HG03460 (cell line): ENCODE measurements around the gene ALDH3B1.

Source experiments
- ATAC-seq: cut with Tn5 transposase; IDR thresholded peaks from one replicate; pipeline ENCODE4 v1.9.1; 2021; ENCODE audit not compliant: unreplicated experiment

Gene ALDH3B1

DNA sequence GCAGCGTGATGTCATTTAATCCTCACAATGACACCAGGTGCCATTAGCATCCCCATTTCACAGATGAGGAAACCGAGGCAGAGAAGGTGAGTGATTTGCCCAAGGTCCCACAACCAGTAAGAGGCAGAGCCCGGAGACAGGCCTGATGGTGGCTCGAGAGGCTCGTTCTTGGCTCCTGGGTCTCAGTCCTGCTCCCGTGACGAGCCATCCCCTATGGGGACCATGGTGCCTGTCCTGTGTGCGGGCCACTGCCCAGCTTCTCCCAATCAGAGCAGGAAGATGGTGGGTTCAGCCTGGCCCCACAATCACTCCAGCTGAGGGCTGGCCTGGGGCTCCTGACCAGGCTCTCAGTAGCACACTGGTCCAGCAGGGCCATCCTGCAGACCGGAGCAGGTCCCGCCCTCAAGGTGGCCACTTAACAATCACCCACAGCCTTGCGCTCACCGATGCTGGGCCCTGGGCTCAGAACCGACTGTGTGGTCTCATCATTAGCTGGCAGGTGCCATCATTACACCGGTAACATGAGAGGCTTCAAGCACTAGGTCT lies 3.6 kb downstream of the ALDH3B1 start:
- ATAC-seq: no peak

DNA sequence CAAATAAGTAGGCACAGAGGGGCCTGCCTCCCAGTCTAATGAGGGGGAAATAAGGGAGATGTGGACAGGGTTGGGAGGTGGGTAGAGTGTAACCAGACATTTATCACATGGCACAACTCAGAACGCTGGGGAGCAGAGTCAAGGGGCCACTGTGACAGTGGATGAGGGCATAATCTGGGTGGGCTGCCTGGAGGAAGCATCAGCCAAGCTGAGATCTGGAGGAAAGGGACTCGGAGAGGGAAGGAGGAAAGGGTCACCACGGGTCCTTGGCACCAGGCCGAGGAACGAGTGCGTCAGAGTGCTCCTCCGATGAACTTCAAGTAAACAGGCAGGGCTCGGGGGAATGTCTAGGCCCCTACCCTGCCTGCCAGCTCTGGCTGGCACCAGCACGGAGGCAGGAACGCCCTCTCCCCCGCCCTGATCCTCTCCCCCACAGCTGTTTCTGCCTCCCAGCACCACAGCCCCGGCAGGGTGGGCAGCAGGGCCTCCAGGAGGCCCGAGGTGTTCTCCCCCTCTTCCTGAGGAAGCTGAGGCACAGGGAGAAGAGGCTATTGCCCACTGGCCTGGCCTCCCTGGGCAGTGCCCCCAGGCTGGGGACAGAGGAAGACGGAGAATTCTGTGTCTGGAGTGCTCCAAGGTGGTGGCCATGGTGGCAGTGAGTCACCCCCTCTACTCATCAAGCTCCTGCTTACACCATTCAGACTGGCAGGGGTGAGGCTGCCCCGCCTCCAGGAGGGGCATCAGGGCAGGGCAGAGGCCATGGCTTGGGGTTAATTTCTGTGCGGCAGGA lies 4.2 kb downstream of the ALDH3B1 start:
- no peak for ATAC-seq

DNA sequence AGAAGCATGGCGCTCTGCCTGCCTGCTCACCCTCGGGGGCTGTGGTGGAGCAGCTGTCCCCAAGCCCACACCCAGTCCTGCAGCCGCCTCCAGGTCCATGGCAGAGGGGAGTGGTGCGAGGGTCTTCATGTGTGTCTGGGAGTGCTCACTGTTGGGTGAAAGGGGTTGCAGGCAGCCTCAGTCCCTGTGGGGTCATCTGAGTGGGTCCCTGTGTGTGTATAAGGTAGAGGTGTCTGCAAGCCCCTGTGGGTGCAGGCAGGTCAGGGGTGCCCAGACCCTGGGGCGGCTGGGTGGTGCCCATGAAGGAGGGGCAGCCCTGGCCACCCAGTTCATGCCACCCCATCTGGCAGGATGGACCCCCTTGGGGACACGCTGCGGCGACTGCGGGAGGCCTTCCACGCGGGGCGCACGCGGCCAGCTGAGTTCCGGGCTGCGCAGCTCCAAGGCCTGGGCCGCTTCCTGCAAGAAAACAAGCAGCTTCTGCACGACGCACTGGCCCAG lies 4.9 kb downstream of the ALDH3B1 start:
- ATAC-seq: no peak

DNA sequence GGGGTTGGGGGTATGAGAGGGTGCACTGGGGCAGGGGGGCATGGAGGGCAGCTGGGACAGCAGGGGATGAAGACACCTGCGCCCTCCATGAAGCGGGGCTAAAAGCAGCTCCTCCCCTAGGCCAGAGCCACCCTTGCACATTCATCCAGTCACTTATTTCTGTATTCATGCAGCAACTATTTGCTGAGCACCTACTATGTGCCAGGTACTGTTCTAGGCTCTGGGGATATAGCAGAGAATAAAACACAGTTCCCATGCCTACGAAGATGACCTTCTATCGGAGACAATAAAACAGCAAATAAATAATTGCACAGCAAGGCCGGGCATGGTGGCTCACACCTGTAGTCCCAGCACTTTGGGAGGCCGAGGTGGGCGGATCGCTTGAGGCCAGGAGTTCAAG lies 5.3 kb downstream of the ALDH3B1 start:
- no peak for ATAC-seq

- ATAC-seq: no peak
Measured at GRCh38 chr11:68016161-68016903, 6.2 kb downstream of the ALDH3B1 start.

DNA sequence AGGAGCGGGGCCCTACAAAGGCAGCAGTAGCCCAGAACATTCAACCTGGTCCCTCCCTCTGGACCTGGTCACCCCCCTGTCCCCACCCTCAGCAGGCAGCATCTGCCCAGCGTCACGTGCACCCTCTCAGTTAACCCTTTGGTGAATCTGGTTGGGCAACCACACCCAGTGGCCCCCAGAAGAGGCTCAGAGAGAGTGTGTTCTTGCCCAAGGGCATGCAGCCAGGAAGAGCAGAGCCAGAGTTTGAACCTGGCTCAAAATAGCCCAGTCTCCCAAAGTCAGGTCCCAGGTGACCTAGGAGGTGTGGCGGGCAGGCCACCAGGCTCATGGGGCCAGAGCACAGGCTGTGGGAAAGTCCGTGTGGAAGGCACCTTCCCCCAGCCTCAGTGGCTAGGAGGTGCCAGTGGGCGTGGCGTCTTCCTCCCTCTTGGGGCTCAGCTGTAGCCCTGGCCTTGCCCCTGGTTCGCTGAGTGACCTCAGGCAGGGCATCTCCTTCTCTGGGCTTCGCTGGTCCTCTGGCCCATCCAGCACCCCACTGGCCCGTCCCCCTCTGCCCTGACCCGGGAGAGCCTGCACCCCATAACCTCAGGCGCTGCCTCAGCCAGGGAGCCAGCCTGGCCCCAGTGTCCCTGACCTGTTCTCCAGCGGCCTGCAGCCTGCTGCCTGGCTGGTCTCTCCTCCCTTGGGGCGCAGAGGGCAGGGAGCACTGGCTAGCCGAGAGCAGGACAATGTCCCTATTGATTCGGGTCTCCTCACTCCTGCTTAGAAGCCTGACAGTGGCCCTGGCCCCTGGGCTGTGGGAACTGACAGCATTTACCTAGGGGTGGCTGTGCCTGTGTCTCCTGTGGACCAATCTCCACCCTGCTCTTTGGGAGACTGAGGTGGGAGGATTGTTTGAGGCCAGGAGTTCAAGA lies 7.0 kb downstream of the ALDH3B1 start:
- ATAC-seq: no peak

DNA sequence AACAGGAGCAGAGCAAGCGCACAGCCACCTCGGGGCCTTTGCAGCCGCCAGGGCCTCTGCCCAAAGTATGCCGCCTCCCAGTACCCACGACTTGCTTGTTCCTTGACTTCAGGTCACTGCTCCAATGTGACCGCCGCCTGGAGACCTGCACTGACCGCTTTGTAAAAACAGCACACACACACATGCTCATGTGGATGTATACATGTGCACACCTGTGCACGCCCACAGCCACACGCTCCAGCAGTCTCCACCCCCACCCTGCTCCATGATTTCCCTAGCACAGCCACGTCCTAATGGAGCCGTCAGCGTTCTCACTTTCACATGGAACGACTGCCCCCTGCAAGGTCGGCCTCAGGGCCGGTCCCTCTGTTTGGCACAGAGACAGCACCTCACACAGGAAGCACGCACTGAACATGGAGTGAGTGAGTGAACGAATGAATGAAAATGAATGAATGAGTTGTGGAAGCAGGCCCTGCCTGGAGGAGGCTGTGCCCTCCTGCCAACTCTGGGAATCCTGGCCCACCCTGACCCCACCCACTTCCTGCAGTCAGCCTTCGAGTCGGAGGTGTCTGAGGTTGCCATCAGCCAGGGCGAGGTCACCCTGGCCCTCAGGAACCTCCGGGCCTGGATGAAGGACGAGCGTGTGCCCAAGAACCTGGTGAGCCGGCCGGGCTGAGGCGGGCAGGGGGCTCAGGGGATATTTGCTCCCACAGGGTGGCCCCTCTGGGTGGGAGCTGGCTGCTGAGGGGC lies 8.0 kb downstream of the ALDH3B1 start:
- no peak for ATAC-seq

DNA sequence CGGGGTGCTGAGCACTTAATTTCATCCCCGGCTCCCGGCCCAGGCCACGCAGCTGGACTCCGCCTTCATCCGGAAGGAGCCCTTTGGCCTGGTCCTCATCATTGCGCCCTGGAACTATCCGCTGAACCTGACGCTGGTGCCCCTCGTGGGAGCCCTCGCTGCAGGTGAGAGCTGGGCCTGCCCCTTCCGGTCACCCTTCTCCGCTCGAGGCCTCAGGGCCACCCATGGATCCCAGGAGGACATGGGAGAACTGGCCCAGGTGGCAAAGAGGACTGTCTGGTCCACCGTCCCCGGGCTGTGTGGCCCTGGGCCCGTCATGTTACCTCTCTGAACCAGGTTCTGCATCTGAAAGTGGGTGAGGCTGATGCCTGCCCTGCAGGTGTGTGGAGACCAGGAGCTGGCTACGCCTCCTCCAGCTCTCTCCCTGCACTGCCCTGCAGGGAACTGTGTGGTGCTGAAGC lies 8.6 kb downstream of the ALDH3B1 start:
- ATAC-seq: no peak

GRCh38 chr11:68019486-68019885 lies 9.4 kb downstream of the ALDH3B1 start:
- no peak for ATAC-seq

- no peak for ATAC-seq
Measured at GRCh38 chr11:68020575-68020974, 10.4 kb downstream of the ALDH3B1 start.

- ATAC-seq: no peak
Measured at GRCh38 chr11:68021167-68021787, 11.2 kb downstream of the ALDH3B1 start.

- no peak for ATAC-seq
Measured at GRCh38 chr11:68022531-68022930, 12.4 kb downstream of the ALDH3B1 start.

DNA sequence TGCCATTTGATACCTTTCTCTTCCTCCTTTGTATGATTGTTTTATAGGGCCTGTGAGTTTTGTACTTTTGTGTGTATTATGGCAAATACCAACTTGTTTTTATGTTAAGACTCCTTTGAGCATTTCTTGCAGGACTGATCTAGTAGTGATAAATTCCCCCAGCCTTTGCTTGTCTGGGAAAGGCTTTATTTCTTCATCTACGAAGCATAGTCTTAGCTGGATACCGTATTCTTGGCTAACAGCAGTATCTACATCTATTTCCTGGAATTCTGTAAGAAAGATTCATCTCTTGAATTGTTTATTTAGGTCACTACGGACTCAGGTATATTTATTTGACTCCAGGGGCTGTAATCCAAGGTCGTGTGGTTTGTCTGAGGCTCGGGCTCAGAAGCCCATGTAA lies 14.4 kb downstream of the ALDH3B1 start:
- no peak for ATAC-seq

GRCh38 chr11:68025047-68025446 lies 14.9 kb downstream of the ALDH3B1 start:
- no peak for ATAC-seq

- no peak for ATAC-seq
Measured at GRCh38 chr11:68026391-68027105, 16.4 kb downstream of the ALDH3B1 start.

GRCh38 chr11:68027667-68028066 lies 17.5 kb downstream of the ALDH3B1 start:
- ATAC-seq: no peak

DNA sequence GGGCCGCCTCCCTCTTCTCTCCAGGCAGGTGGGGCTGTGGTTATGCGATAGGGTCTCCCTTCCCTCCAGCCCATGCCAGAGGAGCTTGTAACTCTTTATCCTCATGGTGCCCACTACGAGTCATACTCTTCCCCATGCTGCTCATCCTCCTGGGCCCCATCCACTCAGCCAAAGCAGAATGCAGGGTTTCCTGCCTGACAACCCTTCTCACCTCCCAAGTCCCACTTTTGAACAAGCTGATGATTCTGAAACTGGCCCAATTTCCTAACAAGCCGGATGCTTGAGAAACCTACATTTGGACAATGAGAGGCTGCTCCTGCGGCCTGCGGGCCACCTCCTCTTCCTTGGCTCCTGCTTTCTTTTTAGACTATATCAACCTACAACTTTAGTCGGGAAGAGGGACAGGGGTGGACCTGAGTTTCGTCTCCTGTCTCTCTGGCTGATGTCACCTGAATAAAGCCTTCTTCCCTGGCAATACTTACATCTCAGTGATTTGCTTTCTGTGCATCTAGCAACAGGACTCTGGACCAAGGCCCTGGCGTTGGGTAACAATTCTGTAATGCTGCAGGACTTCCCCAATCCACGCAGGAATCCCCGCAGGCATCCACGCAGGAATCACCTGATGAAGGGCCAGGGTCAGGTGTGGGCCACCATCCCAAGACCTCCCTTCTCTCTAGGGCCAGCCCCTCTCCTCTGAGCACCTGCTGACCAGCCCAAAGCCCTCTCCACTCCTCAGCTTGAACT lies 18.8 kb downstream of the ALDH3B1 start:
- no peak for ATAC-seq
